HG03439 (cell line): ENCODE measurements around the gene TMCO6.
"Not testable (repeated sequence)": the region's sequence is repeated elsewhere in the genome, so short reads cannot be mapped to it uniquely, and the experiment has no call there.

Source experiments
- ATAC-seq: cut with Tn5 transposase; IDR thresholded peaks from one replicate; pipeline ENCODE4 v1.9.1; 2021; ENCODE audit warnings: mild to moderate bottlenecking, moderate library complexity; ENCODE audit not compliant: unreplicated experiment

TMCO6 gene

GRCh38 chr5:140639148-140639981 lies at the start of gene TMCO6:
Gene TMCO6, plus strand, starts transcription at chr5:140639451. Its CDS starts 77 bp downstream, at chr5:140639528.
- ATAC-seq, result peak; percentile 92

- no peak for ATAC-seq
These were observed 48.4 kb upstream of the TMCO6 start for GRCh38 chr5:140590861-140591260.

- no peak for ATAC-seq
These were observed 47.4 kb upstream of the TMCO6 start for GRCh38 chr5:140591747-140592372.

- not testable (repeated sequence) for ATAC-seq
These were observed 46.2 kb upstream of the TMCO6 start for GRCh38 chr5:140593070-140593469.

- ATAC-seq, result no peak
These were observed 45.1 kb upstream of the TMCO6 start for GRCh38 chr5:140594169-140594568.

- ATAC-seq, result no peak
These were observed 43.5 kb upstream of the TMCO6 start for GRCh38 chr5:140595538-140596300.

GRCh38 chr5:140596321-140596741 lies 42.9 kb upstream of the TMCO6 start:
- no peak for ATAC-seq

GRCh38 chr5:140598836-140599235 lies 40.4 kb upstream of the TMCO6 start:
- ATAC-seq, result no peak

GRCh38 chr5:140600096-140600495 lies 39.2 kb upstream of the TMCO6 start:
- ATAC-seq, result no peak

GRCh38 chr5:140602147-140602546 lies 37.1 kb upstream of the TMCO6 start:
- ATAC-seq, result no peak

- ATAC-seq, result not testable (repeated sequence)
These were observed 35.9 kb upstream of the TMCO6 start for GRCh38 chr5:140603446-140603698.

- ATAC-seq, result no peak
These were observed 35.5 kb upstream of the TMCO6 start for GRCh38 chr5:140603734-140604133.

- ATAC-seq, result no peak
These were observed 33.4 kb upstream of the TMCO6 start for GRCh38 chr5:140605879-140606278.

- no peak for ATAC-seq
These were observed 32.2 kb upstream of the TMCO6 start for GRCh38 chr5:140607031-140607430.

GRCh38 chr5:140608722-140609121 lies 30.5 kb upstream of the TMCO6 start:
- ATAC-seq, result no peak

GRCh38 chr5:140609126-140609525 lies 30.1 kb upstream of the TMCO6 start:
- no peak for ATAC-seq

GRCh38 chr5:140611020-140611521 lies 28.2 kb upstream of the TMCO6 start:
- ATAC-seq, result no peak

GRCh38 chr5:140622301-140622700 lies 16.9 kb upstream of the TMCO6 start:
- no peak for ATAC-seq

- ATAC-seq, result not testable (repeated sequence)
These were observed 16.2 kb upstream of the TMCO6 start for GRCh38 chr5:140623061-140623460.

GRCh38 chr5:140624886-140625285 lies 14.4 kb upstream of the TMCO6 start:
- ATAC-seq, result not testable (repeated sequence)

- ATAC-seq, result no peak
These were observed 11.3 kb upstream of the TMCO6 start for GRCh38 chr5:140627972-140628371.

- ATAC-seq, result no peak
These were observed 10.5 kb upstream of the TMCO6 start for GRCh38 chr5:140628711-140629110.
